Gastrocnemius medialis (tissue), 4 donors: ENCODE data around the gene TBL1Y.

Source experiments
- POLR2A ChIP-seq, 2 donors: fragments of 450-650 bp; IDR thresholded peaks; one replicate each; pipeline ENCODE4 v1.6.1; 2017; ENCODE audit warnings: antibody characterized with exemption in 2 of 2, mild to moderate bottlenecking in 2 of 2, moderate library complexity in 2 of 2
- TF ChIP-seq, protein P1 (sequence below), 5 experiments: fragments of 450-650 bp in 3 of 5; fragments of 200-600 bp in 2 of 5; sonication (generic) in 2 of 5; IDR thresholded peaks in 4 of 5; conservative IDR thresholded peaks in 1 of 5; 1 replicate in 4 of 5; 2 replicates in 1 of 5; pipeline ENCODE4 v1.5.1; 2016 to 2019; ENCODE audit warnings: antibody characterized with exemption in 5 of 5, mild to moderate bottlenecking in 3 of 5, moderate library complexity in 3 of 5

- TF ChIP-seq POLR2A (IDR thresholded peaks at IDR 0.05): no peak
- TF ChIP-seq, protein P1, sequence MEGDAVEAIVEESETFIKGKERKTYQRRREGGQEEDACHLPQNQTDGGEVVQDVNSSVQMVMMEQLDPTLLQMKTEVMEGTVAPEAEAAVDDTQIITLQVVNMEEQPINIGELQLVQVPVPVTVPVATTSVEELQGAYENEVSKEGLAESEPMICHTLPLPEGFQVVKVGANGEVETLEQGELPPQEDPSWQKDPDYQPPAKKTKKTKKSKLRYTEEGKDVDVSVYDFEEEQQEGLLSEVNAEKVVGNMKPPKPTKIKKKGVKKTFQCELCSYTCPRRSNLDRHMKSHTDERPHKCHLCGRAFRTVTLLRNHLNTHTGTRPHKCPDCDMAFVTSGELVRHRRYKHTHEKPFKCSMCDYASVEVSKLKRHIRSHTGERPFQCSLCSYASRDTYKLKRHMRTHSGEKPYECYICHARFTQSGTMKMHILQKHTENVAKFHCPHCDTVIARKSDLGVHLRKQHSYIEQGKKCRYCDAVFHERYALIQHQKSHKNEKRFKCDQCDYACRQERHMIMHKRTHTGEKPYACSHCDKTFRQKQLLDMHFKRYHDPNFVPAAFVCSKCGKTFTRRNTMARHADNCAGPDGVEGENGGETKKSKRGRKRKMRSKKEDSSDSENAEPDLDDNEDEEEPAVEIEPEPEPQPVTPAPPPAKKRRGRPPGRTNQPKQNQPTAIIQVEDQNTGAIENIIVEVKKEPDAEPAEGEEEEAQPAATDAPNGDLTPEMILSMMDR (IDR thresholded peaks at IDR 0.05 in 4 of 5, conservative IDR thresholded peaks at IDR 0.05 in 1 of 5): no peak
Observed at GRCh38 chrY:6907591-6907990, 2.9 kb upstream of the TBL1Y start.
